ENCODE results near the gene CXXC1. TPM values are rescaled to one million over a fixed set of nuclear protein-coding genes. Genes with fewer than 3 reads are reported as not detected.

The CXXC1 gene
- polyA plus RNA-seq, 3 donors: 30.9 to 227 (median 33.4) TPM

DNA sequence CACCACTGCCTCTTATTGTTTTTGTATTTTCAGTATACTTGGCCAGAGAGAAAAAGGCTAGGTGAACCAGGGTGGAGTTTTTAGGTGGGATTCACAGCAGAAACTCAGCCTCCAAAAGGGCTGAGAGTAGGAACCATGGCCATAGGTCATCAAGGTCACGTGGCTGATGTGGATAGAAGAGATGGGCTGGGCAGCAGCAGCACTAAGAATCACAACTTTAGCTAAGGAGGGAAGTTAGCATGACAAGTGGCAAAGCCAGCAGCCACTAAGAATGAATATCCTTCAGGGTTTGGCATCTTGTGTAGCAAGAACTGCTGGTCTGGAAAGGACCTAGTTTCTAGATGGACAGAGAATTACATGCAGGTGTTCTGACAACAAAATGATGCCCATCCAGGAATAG is 44.2 kb upstream of the CXXC1 start:
- no peaks in the 10 kb centered on the region for H3K9me3 ChIP-seq (replicated peaks in 1 of 2; ENCODE audit: control insufficient read depth in 1 of 2, insufficient read depth in 1 of 2, low read length in 2 of 2)
- intact Hi-C loops (cut with micrococcal nuclease): no loop called here

DNA sequence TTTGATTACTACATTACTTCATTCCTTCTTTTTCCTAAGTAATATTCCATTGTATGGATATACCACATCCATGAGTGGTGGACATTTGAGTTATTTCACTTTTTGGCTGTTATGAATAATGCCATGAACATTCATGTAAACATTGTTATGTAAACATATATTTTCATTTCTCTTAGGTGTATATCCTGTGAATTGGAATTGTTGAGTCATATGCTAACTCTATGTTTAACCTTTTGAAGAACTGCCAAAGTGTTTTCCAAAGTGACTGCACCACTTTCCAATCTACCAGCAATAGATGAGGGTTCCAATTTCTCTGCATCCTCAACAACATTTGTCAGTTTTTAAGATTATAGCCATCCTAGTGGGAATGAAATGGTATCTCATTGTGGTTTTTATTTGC is 42.7 kb upstream of the CXXC1 start:
- H2AFZ ChIP-seq (ENCODE audit: insufficient read depth, low read depth, low read length, poor library complexity, severe bottlenecking): no peak overlapping the region
- H3K4me1 ChIP-seq (ENCODE audit: control insufficient read depth in 1 of 2, insufficient read depth in 2 of 2, low read length in 2 of 2): no peaks in the 10 kb centered on the region
- Mint-ChIP-seq H3K36me3 (no peaks in the 10 kb centered on the region), H3K4me3 (no peak overlapping the region), H3K27me3 (ENCODE audit: low read depth in 3 of 3) (peaks cover 12 to 23% (median 12%) of the 10 kb centered on the region in 3 donors), H3K9me3 (peaks cover 0 to 5% (median under 1%) of the 10 kb centered on the region in 7 donors), H3K4me1 (no peaks in the 10 kb centered on the region), H3K27ac (no peak overlapping the region)
- peaks cover 0 to 3% of the 10 kb centered on the region in 2 donors for H3K27me3 ChIP-seq (ENCODE audit: control insufficient read depth in 2 of 2, insufficient read depth in 2 of 2, low read length in 2 of 2)
- H3K9ac ChIP-seq (ENCODE audit: insufficient read depth, low read length, poor library complexity, severe bottlenecking): no peak overlapping the region
- H3K36me3 ChIP-seq (replicated peaks in 1 of 2; ENCODE audit: control insufficient read depth in 1 of 2, insufficient read depth in 2 of 2, low read length in 2 of 2): no peaks in the 10 kb centered on the region
- no peak overlapping the region for H3K4me3 ChIP-seq (replicated peaks in 1 of 3; ENCODE audit: low read depth in 2 of 3, low read length in 3 of 3)
- H3K4me2 ChIP-seq (replicated peaks; ENCODE audit: extremely low read depth, low read length, poor library complexity, severe bottlenecking): no peak overlapping the region
- H3K79me2 ChIP-seq (ENCODE audit: insufficient read depth, low read length): no peaks in the 10 kb centered on the region
- TF ChIP-seq, protein P1, sequence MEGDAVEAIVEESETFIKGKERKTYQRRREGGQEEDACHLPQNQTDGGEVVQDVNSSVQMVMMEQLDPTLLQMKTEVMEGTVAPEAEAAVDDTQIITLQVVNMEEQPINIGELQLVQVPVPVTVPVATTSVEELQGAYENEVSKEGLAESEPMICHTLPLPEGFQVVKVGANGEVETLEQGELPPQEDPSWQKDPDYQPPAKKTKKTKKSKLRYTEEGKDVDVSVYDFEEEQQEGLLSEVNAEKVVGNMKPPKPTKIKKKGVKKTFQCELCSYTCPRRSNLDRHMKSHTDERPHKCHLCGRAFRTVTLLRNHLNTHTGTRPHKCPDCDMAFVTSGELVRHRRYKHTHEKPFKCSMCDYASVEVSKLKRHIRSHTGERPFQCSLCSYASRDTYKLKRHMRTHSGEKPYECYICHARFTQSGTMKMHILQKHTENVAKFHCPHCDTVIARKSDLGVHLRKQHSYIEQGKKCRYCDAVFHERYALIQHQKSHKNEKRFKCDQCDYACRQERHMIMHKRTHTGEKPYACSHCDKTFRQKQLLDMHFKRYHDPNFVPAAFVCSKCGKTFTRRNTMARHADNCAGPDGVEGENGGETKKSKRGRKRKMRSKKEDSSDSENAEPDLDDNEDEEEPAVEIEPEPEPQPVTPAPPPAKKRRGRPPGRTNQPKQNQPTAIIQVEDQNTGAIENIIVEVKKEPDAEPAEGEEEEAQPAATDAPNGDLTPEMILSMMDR (IDR thresholded peaks at IDR 0.05): no peak
- no peak for DNase-seq
- intact Hi-C loops (cut with micrococcal nuclease): no loop called here
- H3K27ac ChIP-seq (ENCODE audit: low read depth in 1 of 2, low read length in 2 of 2): no peak overlapping the region
- no peaks in the 10 kb centered on the region for H3K9me3 ChIP-seq (replicated peaks in 1 of 2; ENCODE audit: control insufficient read depth in 1 of 2, insufficient read depth in 1 of 2, low read length in 2 of 2)
- no peaks in the 10 kb centered on the region for H4K20me1 ChIP-seq (ENCODE audit: insufficient read depth, low read length)

More for the DNA sequence above, 44.2 kb upstream of the CXXC1 start:
- no peak overlapping the region for H3K9ac ChIP-seq (ENCODE audit: insufficient read depth, low read length, poor library complexity, severe bottlenecking)
- no peaks in the 10 kb centered on the region for H3K36me3 Mint-ChIP-seq
- H3K36me3 ChIP-seq (replicated peaks in 1 of 2; ENCODE audit: control insufficient read depth in 1 of 2, insufficient read depth in 2 of 2, low read length in 2 of 2): no peaks in the 10 kb centered on the region
- H3K9me3 Mint-ChIP-seq: peaks cover 0 to 4% (median 0%) of the 10 kb centered on the region in 7 donors
- H3K4me3 ChIP-seq (replicated peaks in 1 of 3; ENCODE audit: low read depth in 2 of 3, low read length in 3 of 3): no peak overlapping the region
- DNase-seq: no peak
- H3K79me2 ChIP-seq (ENCODE audit: insufficient read depth, low read length): no peaks in the 10 kb centered on the region
- peaks cover 8 to 22% (median 11%) of the 10 kb centered on the region in 3 donors for H3K27me3 Mint-ChIP-seq (ENCODE audit: low read depth in 3 of 3)
- TF ChIP-seq, protein P1 (IDR thresholded peaks at IDR 0.05): no peak
- no peak overlapping the region for H3K27ac ChIP-seq (ENCODE audit: low read depth in 1 of 2, low read length in 2 of 2)
- peaks cover 0 to 2% of the 10 kb centered on the region in 2 donors for H3K27me3 ChIP-seq (ENCODE audit: control insufficient read depth in 2 of 2, insufficient read depth in 2 of 2, low read length in 2 of 2)
- no peaks in the 10 kb centered on the region for H3K4me1 ChIP-seq (ENCODE audit: control insufficient read depth in 1 of 2, insufficient read depth in 2 of 2, low read length in 2 of 2)
- H3K4me1 Mint-ChIP-seq: no peaks in the 10 kb centered on the region
- no peaks in the 10 kb centered on the region for H4K20me1 ChIP-seq (ENCODE audit: insufficient read depth, low read length)
- no peak overlapping the region for H3K4me3 Mint-ChIP-seq
- H3K27ac Mint-ChIP-seq: no peak overlapping the region
- H2AFZ ChIP-seq (ENCODE audit: insufficient read depth, low read depth, low read length, poor library complexity, severe bottlenecking): no peak overlapping the region
- no CpG with 5 or more reads among the region's 1 CpG for WGBS (ENCODE audit: insufficient coverage)
- no peak overlapping the region for H3K4me2 ChIP-seq (replicated peaks; ENCODE audit: extremely low read depth, low read length, poor library complexity, severe bottlenecking)

All from CD14-positive monocyte (primary cell).